HG03432 (cell line): Measurements from ENCODE around the gene PADI3.
"Not testable (repeated sequence)": the region's sequence is repeated elsewhere in the genome, so short reads cannot be mapped to it uniquely, and the experiment has no call there.

Experiments used
- ATAC-seq: cut with Tn5 transposase; IDR thresholded peaks from one replicate; pipeline ENCODE4 v1.9.1; 2021; ENCODE audit warnings: mild to moderate bottlenecking, moderate library complexity; ENCODE audit not compliant: unreplicated experiment

PADI3 gene

DNA sequence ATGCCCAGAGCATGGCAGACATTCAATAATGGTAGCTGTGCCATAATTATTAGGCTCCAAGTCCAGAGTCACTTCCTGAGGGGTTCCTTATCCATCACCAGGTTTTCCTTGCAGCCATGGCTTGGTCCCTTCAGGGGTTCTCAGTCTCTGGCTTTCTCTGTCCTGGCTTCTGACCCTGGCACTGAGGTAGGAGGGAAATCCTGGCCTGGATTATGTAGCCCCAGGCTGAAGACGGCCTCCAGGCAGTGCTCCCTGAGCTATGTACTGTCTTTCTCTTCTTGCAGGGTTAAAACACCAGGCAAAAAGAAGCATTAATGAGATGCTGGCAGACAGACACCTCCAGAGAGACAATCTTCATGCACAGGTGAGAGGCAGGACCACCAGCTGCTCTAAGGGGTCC, 9.5 kb upstream of the PADI3 start:
- no peak for ATAC-seq

DNA sequence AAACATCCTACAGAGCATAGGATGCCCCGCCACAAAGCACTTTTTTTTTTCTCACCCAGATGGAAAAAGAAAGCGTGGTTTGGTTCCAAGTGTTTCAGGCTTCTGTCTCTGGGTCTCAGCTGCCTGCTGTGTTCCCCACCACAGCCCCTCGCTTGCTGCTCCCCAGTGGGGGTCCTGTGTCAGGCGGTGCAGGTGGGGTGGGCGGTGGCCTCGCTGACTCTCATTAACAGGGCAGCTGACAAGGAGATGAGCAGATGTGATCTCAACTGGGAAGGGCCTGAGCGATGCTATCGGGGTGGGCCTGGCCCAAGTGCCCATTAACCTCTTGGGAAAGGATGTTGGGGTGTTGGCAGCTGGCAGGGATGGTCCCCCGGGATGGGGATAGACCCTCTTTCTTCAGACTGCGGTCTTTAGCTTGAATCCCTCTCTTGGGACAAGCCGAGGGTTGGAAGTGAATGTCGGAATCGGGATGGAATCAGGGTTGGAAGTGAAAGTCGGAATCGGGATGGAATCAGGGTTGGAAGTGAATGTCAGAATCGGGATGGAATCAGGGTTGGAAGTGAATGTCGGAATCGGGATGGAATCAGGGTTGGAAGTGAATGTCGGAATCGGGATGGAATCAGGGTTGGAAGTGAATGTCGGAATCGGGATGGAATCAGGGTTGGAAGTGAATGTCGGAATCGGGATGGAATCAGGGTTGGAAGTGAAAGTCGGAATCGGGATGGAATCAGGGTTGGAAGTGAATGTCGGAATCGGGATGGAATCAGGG, 7.7 kb upstream of the PADI3 start:
- not testable (repeated sequence) for ATAC-seq

DNA sequence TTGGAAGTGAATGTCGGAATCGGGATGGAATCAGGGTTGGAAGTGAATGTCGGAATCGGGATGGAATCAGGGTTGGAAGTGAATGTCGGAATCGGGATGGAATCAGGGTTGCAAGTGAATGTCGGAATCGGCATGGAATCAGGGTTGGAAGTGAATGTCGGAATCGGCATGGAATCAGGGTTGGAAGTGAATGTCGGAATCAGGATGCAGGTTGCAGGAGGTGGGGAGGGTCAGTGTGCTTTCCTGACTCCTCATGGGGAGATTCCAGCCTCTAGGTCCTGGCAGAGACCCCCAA, 7.2 kb upstream of the PADI3 start:
- ATAC-seq: not testable (repeated sequence)

DNA sequence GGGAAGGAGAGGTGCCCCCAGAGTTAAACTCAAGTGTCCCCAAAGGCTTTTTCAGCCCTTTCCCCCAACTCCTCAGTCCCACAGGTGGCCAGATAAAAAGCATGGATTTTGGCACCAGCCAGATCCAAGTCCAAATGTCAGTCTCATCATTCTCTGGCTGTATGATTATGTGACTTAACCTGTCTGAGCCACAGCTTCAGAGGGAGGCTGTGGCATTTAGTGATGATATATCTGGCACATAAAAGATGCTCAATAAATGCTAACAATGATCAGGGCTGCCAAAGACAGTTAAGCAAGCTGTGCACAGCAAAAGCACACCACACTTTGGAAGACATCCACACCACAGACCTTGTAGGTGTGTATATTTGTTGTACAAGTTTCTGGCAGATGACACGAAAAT, 5.6 kb upstream of the PADI3 start:
- no peak for ATAC-seq

DNA sequence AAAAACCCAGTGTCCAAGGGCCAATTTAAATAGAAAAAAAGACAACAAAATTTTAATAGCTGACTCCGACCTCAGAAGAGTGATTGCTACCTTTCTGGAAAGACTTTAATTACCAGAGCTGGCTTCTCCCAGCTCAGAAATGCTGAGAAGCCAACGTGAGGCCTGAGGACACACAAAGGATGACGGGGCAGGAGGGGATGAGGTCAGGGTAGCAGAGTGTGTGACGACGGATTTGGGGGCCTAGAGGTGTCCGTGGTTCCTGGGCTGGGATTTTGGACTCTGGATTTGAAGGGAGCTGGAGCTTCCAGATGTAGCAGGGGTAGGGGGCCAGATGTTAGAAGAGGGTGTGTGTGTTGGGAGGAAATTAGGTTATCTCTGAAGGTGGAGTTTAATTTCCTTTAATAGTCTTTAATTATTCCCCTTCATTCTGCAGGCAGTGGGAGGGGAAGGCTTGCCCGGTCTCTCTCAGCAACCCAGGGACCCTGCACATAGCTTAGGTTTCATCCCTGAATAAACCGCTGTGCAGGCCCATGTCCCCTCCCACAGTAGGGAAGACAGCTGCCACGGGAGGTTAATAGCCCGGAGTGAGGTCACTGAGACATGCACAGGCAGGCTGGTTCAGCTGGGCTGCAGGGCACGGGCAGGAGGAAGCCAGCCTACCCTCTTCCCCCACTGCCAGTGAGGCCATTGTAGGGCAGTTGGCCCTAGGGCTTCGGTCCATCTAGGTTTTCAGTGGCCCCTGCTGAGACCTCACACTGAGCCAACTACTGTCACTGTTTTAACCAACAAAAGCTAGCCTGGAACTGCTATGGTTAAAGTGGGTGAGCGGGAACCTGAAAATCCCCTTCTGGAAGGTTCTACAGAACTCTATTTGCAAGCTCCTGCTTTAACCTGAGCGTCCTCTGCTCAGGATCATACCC, 3.8 kb upstream of the PADI3 start:
- no peak for ATAC-seq

DNA sequence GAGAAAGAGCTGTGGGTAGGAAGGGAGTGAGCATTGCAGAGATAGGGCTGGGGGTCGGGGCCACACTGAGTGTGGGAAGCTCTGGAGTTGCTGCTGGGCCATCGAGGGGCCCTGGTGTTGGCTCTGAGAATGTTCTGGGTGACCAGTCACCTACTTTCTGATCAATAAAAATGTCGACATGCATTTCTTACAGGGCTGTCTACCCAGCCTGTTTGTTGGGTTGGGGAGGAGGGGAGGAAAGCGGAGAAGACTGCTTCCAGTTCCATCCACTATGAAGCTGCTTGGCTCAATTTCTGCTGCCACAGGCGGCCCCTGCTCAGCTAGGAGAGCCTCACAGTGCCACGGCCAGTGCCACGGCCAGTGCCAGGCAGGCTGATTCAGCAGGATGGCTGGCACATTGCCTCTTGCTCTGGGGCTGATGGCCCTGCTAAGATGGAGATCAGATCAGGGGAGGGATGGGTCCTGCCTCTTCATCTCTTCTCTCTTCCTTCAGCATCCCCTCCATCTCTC, 3.0 kb upstream of the PADI3 start:
- no peak for ATAC-seq

DNA sequence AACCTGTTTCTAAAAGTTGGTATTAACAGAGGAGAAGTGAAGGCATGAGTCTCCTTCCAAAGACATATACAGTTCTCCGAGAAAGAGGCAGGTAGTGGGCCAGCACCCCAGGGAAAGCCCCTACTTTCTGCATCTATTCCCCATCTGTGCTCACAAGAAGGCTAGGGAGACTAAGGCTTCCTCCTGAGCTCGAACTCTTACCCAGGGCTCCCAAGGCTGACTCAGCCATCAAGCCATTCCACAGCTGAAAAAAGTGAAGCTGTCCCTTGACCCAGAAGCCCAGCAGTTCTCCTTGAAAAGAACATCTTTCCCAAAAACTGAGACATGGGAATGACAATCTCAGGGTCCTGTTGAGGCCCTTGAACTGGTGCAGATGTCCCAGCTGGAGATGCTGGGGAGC, 1.9 kb upstream of the PADI3 start:
- ATAC-seq: no peak

DNA sequence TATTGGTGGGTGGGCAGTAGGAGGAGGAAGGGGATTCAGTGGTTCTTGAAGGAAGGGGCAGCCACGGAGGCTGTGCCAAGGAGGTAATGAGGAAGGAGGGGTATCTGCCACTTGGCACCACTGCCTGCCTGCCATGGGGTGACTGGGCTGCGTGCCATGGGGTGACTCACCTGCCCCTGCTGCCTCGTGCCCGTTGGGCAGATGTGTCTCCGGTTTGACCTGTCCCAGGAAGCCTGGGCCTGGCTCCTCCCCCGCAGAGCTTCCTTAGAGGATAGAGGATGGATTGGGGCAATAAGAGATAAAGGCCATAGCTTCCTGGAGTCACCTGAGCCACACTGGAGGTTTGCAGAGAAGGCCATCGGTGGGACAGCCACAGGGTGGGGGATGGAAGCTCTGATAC, 1.7 kb downstream of the PADI3 start:
- no peak for ATAC-seq

DNA sequence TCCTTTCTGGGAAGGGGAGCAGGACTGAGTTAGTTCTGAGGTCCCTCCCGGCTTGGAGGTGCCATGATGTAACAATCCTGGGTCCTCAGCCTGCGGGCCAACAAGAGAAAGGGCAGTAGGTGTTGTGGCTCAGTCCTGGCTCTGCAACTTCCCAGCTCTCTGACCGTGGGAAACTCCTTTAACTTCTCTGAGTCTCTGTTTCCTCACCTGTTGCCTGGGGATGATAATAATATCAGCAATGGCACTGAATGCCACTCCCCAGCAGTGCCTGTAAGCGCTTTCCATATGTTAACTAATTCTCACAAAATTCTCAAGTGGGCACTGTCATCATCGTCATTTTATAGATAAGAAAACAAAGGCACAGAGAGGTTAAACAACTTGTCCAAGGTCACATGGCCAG, 2.3 kb downstream of the PADI3 start:
- ATAC-seq: no peak

DNA sequence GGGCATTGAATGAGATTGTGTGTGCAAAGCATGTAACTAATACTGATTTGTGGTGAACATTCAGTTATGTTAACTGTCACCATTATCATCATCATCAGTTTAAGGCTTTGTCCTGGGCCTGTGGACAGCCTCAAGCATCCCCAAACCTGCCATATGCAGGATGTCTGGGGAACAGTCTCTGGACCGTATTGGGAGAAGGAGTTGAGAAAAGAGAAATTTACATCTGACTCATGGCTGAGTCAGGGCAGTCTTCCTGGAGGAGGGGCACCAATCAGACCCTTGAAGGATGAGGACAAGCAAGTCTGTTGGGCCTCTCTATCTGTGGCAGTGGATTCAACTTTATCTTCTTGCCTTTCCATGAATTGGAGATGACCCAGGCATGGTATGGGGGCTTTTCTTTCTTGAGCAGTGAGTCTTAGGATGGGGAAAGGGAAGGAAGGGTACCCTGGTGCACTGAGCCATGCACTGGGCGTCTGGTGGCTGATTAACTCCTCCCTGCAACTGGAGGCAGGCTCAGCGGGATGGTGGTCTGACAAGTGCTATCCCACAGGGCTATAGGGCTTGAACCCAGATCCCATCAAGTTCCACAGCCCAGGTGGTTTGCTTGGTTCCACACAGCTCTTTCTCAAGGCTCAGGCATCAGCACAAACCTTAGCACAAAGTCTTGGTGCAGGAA, 2.9 kb downstream of the PADI3 start:
- no peak for ATAC-seq

DNA sequence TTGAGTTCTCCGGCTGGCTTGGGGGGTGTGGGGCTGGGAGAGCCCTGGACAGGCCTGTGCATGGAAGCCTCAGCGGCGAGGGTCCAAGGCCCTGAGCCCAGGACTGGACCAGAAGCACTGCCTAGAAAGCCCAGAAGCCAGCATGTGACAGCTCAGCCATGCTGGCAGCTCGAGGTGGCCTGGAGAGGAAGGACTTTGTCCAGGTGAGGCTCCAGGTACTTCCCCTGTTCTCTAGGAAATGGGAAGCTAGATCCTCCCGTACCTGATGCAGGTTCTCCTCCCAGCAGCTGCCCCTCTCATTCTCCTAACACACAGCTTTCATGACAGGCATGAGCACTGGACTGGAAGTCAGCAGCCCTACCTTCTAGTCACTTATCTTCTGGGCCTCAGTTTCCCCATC, 6.4 kb downstream of the PADI3 start:
- ATAC-seq: no peak

DNA sequence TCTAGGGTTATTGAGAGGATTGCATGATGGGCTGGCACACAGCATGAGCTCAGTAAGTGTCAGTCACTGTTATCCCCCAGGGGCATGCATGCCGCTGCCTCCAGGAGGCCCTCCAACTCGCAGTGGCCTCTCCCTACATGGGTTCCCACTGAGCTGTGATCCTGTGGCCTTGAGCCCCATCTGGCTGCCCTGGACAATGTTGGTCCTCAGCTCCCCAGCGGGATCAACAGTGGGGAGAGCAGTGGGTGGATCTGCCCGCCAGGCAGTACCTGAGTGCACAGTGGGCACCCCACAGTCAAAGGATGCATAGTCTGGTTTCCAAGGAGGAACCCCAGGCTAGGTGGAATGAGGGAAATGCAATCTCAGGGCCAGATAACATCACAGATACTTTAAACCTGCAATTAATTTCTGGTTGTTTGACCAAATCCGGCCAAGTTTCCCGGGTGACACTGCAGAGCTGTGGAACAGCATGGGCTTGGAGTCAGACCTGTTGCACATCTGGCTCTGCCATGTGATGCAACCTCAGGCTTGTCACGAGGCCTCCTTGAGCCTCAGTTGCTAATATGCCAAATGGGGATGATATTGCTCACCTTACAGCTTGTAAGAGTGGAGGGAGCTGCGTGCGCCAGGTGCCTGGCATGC, 9.3 kb downstream of the PADI3 start:
- ATAC-seq: no peak

DNA sequence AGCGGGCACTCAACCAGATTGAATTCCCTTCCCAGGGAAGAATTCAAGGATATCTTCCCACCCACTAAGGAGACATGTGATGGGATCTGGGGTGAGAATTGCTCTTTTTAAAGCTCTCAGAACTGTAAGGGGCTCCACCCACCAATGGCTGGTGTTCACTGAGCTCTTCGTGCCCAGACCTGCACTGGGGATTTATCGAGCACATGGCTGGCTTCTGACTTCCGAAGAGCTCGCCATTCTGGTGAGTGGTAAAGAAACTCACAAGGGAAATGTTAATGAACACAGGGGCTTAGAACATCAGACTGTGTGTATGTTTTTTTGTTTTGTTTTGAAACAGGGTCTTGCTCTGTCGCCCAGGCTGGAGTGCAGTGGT, 9.8 kb downstream of the PADI3 start:
- ATAC-seq: no peak

DNA sequence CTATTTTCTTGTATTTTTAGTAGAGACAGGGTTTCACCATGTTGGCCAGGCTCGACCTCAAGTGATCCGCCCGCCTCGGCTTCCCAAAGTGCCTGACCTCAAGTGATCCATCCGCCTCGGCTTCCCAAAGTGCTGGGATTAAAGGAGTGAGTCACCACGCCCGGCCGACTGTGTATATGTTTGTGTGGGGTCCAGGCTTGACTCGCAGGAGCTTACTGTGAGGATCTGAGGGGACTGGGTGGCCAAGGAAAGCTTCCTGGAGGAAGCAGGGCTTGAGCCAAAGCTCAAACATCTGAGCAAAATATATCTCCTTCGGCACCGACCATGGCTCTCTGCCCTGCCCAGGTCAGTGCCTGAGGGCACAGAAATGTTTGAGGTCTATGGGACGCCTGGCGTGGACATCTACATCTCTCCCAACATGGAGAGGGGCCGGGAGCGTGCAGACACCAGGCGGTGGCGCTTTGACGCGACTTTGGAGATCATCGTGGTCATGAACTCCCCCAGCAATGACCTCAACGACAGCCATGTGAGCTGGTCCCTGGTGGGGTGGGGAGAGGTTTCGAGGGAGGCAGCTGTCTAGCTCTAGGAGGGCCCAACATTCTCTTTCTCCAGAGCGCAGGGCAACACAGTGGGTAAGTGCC, 10.5 kb downstream of the PADI3 start:
- ATAC-seq: no peak

DNA sequence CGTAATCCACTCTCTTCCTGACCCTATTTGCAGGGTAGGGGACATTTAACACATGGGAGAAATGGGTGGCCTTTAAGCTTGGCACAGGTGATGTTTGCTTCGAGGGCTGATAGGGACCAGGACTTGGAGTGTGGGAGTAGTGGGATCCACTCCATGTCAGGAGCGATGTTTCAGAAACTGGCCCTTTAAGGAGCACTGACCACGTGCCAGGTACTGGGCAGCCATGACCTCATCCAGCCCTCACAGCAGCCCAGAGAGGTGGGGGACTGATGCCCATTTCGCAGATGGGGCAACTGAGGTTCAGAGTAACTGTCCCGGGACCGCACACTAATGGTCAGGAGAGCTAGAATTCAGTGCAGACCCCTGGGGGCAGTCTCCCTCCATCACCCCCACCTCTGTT, 11.4 kb downstream of the PADI3 start:
- ATAC-seq: no peak

DNA sequence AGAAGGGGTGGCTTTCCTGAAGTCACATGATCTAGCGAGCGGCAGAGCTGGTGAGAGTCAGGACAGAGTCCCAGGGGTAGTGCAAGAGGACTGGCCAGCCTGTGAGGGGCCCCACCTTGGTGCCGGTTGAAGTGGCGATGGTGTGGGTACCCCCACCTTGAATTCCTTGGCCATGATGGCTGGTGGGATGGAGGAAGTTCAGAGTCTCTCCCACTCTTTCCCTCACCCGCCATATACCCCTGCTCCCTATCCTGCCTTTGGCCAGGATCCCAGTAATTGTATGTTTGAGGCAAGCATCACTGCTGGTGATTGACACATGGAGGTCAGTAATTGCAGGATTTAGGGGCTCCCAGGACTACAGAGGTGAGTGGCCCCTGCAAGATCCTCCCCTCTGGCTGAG, 11.8 kb downstream of the PADI3 start:
- no peak for ATAC-seq

DNA sequence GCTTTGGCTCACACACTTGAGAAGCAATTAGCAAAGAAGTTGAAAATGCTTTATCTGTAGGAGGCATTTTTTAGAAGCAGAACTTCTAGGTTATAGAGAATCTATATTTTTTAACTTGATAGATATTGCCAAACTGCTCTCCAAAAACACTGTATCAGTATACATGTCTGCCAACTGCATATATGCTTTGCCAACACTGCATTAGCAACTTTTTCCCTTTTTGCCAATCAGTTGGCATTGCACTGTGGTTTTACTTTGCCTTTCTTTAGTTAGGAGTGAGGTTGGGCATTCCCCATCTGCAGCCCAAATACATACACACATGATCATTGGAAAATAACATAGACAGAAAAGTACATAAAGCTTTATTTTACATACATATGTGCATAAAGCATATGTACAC, 15.0 kb downstream of the PADI3 start:
- ATAC-seq: no peak

DNA sequence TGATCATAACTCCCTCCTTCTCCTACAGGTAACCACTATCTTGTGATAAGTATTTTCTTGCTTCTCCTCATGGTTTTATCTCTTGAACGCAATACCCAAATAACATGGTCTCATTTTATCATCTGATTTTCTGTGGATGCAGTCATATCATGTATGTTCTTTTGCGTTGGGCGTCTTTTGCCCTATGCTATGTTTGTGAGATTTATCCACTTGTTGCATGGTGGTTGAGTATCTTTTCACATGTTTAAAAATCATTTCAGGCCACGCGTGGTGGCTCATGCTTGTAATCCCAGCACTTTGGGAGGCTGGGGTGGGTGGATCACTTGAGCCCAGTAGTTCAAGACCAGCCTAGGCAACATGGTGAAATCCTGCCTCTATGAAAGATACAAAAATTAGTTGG, 15.6 kb downstream of the PADI3 start:
- no peak for ATAC-seq

DNA sequence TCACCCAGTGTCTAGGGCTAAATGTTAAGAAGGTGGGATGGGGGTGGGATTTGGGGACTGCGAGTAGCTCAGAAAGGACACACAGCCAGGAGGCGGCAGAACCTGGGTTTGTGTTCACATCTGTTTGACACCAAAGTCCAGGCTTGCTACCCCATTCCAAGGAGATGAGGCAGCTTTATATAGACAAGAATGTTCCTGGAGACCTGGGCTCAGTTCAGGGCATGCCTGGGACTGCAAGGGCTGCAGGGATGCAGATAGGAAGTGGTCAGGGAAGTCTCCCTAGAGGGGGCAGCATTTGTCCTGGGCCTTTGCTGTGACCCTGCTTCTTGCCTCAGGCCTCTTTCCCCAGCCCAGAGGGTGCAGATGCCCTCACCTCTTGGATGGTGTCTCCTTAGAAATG, 16.3 kb downstream of the PADI3 start:
- no peak for ATAC-seq

DNA sequence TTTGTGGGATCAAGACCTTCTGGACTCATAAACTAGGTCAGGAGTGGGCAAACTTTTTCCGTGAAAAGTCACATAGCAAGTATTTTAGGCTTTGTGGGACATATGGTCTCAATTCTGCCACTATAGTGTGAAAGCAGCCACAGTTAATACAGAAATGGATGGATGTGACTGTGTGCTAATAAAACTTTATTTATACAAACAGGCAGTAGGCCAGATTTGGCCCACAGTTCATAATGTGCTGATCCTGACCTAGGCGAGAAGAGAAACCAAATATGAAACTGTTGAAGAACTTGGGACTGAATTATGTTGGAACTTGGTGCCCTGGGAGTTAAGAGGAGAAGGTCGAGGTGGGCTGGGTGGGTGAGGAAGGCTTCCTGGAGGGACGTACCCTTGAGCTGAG, 17.1 kb downstream of the PADI3 start:
- no peak for ATAC-seq
